ENCODE results near the gene PJVK. TPM values are rescaled to one million over a fixed set of nuclear protein-coding genes. Genes with fewer than 3 reads are reported as not detected.

Gene PJVK
- total RNA-seq, 2 experiments from 2014 or later: 4.0 to 6.9 TPM

DNA sequence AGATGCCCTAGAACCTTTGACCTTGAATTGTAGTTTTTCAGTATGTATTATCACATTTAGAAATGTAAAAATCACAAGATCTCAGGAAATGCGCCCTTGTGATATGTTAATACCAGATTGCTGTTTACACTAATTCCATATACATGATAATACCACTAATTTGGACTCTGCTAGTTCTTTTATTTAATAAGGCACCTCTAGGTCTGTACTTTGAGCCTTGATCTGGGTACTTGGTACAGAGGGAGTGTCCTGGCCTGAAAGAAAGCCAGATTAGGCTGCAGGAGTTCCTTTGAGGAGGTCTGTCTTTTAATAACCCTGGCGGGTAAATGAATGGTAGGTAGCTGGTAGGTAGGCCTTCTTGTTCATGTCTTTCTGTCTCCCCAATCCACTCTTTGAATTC is 55.3 kb downstream of the PJVK start:
- Histone ChIP-seq H3K9me3 (ENCODE audit: low read length) (no peaks in the 10 kb centered on the region), H3K4me1 (ENCODE audit: insufficient read depth, low read length, poor library complexity, severe bottlenecking) (no peaks in the 10 kb centered on the region), H3K4me2 (ENCODE audit: low read length) (no peak overlapping the region), H3K4me3 (ENCODE audit: low read depth, low read length, poor library complexity, severe bottlenecking) (no peak overlapping the region), H3K27ac (ENCODE audit: low read depth, low read length, poor library complexity, severe bottlenecking) (no peak overlapping the region), H3K79me2 (ENCODE audit: insufficient read depth, low read depth, low read length) (no peaks in the 10 kb centered on the region), H3K9me2 (ENCODE audit: insufficient read depth, low read length) (no peaks in the 10 kb centered on the region), H3K36me3 (ENCODE audit: insufficient read depth, low read length) (peaks cover 42% of the 10 kb centered on the region), H2AFZ (ENCODE audit: low read length) (no peak overlapping the region), H4K20me1 (ENCODE audit: insufficient read depth, low read length) (no peaks in the 10 kb centered on the region)
- DNase-seq (ENCODE audit: low spot score): no peak
- intact Hi-C loops (cut with micrococcal nuclease; ENCODE audit: unreplicated experiment): no loop called here
- ChIA-PET POLR2A (interaction anchor here (0.8 to 1.3 kb wide), 3 partner anchors 9 to 12 kb away, joined by 3 to 7 read pairs (median 3); no protein-coding TSS in a partner anchor), CTCF (ENCODE audit: unreplicated experiment) (no interaction called here)
- TF ChIP-seq, protein P1, sequence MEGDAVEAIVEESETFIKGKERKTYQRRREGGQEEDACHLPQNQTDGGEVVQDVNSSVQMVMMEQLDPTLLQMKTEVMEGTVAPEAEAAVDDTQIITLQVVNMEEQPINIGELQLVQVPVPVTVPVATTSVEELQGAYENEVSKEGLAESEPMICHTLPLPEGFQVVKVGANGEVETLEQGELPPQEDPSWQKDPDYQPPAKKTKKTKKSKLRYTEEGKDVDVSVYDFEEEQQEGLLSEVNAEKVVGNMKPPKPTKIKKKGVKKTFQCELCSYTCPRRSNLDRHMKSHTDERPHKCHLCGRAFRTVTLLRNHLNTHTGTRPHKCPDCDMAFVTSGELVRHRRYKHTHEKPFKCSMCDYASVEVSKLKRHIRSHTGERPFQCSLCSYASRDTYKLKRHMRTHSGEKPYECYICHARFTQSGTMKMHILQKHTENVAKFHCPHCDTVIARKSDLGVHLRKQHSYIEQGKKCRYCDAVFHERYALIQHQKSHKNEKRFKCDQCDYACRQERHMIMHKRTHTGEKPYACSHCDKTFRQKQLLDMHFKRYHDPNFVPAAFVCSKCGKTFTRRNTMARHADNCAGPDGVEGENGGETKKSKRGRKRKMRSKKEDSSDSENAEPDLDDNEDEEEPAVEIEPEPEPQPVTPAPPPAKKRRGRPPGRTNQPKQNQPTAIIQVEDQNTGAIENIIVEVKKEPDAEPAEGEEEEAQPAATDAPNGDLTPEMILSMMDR (conservative IDR thresholded peaks at IDR 0.05; ENCODE audit: low read length): no peak
- no peak for TF ChIP-seq EZH2phosphoT487 (IDR thresholded peaks at IDR 0.05; ENCODE audit: borderline replicate concordance, low read depth, low read length)
- BruUV-seq (replicated peaks): no TSS peak

DNA sequence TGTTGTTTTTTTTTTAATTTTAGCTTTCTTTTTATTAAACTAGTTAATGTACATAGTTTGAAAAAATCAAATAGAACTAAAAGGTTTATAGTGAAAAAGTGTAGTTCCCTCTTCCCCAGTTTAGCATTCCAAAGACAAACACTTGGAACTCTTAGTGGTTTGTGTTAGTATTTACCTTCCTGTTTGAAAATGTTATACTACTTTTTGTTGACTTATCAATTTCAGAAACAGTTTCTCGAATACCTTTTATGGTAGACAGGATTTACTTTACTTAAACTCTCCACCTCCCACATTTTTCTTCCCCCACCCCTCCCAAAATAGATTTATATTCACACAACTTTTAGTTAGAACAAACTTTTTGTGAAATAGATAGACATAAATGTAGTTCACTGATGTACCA is 55.8 kb downstream of the PJVK start:
- Histone ChIP-seq H3K4me3 (ENCODE audit: low read depth, low read length, poor library complexity, severe bottlenecking) (no peak overlapping the region), H3K4me2 (ENCODE audit: low read length) (no peak overlapping the region), H3K36me3 (ENCODE audit: insufficient read depth, low read length) (peaks cover 38% of the 10 kb centered on the region), H3K9me3 (ENCODE audit: low read length) (no peaks in the 10 kb centered on the region), H3K79me2 (ENCODE audit: insufficient read depth, low read depth, low read length) (no peaks in the 10 kb centered on the region), H2AFZ (ENCODE audit: low read length) (no peak overlapping the region), H3K9me2 (ENCODE audit: insufficient read depth, low read length) (no peaks in the 10 kb centered on the region), H4K20me1 (ENCODE audit: insufficient read depth, low read length) (no peaks in the 10 kb centered on the region), H3K4me1 (ENCODE audit: insufficient read depth, low read length, poor library complexity, severe bottlenecking) (no peaks in the 10 kb centered on the region), H3K27ac (ENCODE audit: low read depth, low read length, poor library complexity, severe bottlenecking) (no peak overlapping the region)
- ChIA-PET CTCF (ENCODE audit: unreplicated experiment) (no interaction called here), POLR2A (interaction anchor here (0.9 to 1.3 kb wide), 2 partner anchors 8 to 13 kb away, joined by 3 read pairs; no protein-coding TSS in a partner anchor)
- DNase-seq (ENCODE audit: low spot score): no peak
- intact Hi-C loops (cut with micrococcal nuclease; ENCODE audit: unreplicated experiment): no loop called here
- no TSS peak for BruUV-seq (replicated peaks)
- no peak for TF ChIP-seq EZH2phosphoT487 (IDR thresholded peaks at IDR 0.05; ENCODE audit: borderline replicate concordance, low read depth, low read length)
- TF ChIP-seq, protein P1 (conservative IDR thresholded peaks at IDR 0.05; ENCODE audit: low read length): no peak

DNA sequence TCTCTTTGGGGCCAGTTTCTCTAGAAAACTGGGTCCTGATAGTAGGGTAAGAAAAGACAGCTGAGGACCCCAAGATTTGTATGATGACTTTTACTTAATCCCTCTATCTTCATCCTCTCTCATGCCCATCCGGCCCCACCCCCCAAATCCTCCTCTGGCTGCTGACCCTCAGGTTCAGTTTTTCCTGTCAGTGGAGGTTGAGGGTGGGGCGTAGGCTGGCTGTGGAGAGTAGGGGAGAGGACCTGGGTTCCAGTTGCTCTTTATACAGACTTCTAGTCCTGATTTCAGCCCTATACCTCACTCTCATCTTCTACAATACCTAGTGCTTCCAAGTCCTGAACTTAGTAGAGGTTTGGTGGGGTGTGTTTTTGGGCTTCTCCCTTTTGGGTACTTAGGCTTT is 57.5 kb downstream of the PJVK start:
- no peak overlapping the region for H3K4me2 ChIP-seq (ENCODE audit: low read length)
- H3K9me2 ChIP-seq (ENCODE audit: insufficient read depth, low read length): no peaks in the 10 kb centered on the region
- peaks cover 25% of the 10 kb centered on the region for H3K36me3 ChIP-seq (ENCODE audit: insufficient read depth, low read length)
- no peak overlapping the region for H3K27ac ChIP-seq (ENCODE audit: low read depth, low read length, poor library complexity, severe bottlenecking)
- H4K20me1 ChIP-seq (ENCODE audit: insufficient read depth, low read length): no peaks in the 10 kb centered on the region
- no peaks in the 10 kb centered on the region for H3K4me1 ChIP-seq (ENCODE audit: insufficient read depth, low read length, poor library complexity, severe bottlenecking)
- no peaks in the 10 kb centered on the region for H3K9me3 ChIP-seq (ENCODE audit: low read length)
- H2AFZ ChIP-seq (ENCODE audit: low read length): no peak overlapping the region
- no peaks in the 10 kb centered on the region for H3K79me2 ChIP-seq (ENCODE audit: insufficient read depth, low read depth, low read length)
- CTCF ChIA-PET (ENCODE audit: unreplicated experiment): no interaction called here
- no peak overlapping the region for H3K4me3 ChIP-seq (ENCODE audit: low read depth, low read length, poor library complexity, severe bottlenecking)
- POLR2A ChIA-PET: interaction anchor here (0.6 to 1.3 kb wide), 6 partner anchors 8 to 276 kb away, joined by 3 to 6 read pairs (median 4); no protein-coding TSS in a partner anchor
- DNase-seq (ENCODE audit: low spot score): no peak
- BruUV-seq (replicated peaks): no TSS peak
- intact Hi-C loops (cut with micrococcal nuclease; ENCODE audit: unreplicated experiment): no loop called here
- TF ChIP-seq, protein P1 (conservative IDR thresholded peaks at IDR 0.05; ENCODE audit: low read length): no peak
- TF ChIP-seq EZH2phosphoT487 (IDR thresholded peaks at IDR 0.05; ENCODE audit: borderline replicate concordance, low read depth, low read length): no peak

All from OCI-LY7 (cell line).